K562 (cell line): ENCODE data around the gene CPSF4L. TPM values are rescaled to one million over a fixed set of nuclear protein-coding genes. Genes with fewer than 3 reads are reported as not detected.

ENCODE experiments used
- CBFA2T2 ChIP-seq: fragments of 450-650 bp; conservative IDR thresholded peaks from 2 replicates; pipeline ENCODE4 v1.6.1; 2017; ENCODE audit warnings: mild to moderate bottlenecking
- CREB3 ChIP-seq: fragments of 450-650 bp; conservative IDR thresholded peaks from 2 replicates; pipeline ENCODE4 v1.6.1; 2016; ENCODE audit warnings: missing genetic modification characterization, low read depth, mild to moderate bottlenecking, missing compliant biosample characterization, moderate library complexity
- CXXC5 ChIP-seq: fragments of 250-450 bp; sonication (Bioruptor Pico); IDR thresholded peaks from 2 replicates; pipeline ENCODE4 v1.8.0; 2022; ENCODE audit warnings: inconsistent platforms, mild to moderate bottlenecking, moderate library complexity
- DACH1 ChIP-seq: fragments of 450-650 bp; IDR thresholded peaks from 2 replicates; pipeline ENCODE4 v1.6.1; 2018; ENCODE audit not compliant: partially characterized antibody
- E4F1 ChIP-seq: fragments of 250-450 bp; sonication (Bioruptor Pico); IDR thresholded peaks from 2 replicates; pipeline ENCODE4 v1.5.0; 2021; ENCODE audit warnings: mild to moderate bottlenecking, borderline replicate concordance
- FOXO4 ChIP-seq: fragments of 450-650 bp; formaldehyde crosslinking; IDR thresholded peaks from 2 replicates; pipeline ENCODE4 v1.4.0; 2020; ENCODE audit warnings: mild to moderate bottlenecking, moderate library complexity
- KLF1 ChIP-seq: fragments of 450-650 bp; IDR thresholded peaks from 2 replicates; pipeline ENCODE4 v1.6.1; 2016; ENCODE audit warnings: missing genetic modification characterization, missing compliant biosample characterization
- PATZ1 ChIP-seq: fragments of 250-450 bp; sonication (Bioruptor Pico); IDR thresholded peaks from 2 replicates; pipeline ENCODE4 v1.5.0; 2020; ENCODE audit warnings: mild to moderate bottlenecking, borderline replicate concordance
- PRPF4 ChIP-seq: fragments of 200-400 bp; formaldehyde crosslinking; IDR thresholded peaks from one replicate; pipeline ENCODE4 v1.6.1; 2017; ENCODE audit warnings: low read length, low read depth, mild to moderate bottlenecking; ENCODE audit not compliant: insufficient read depth, poor library complexity, severe bottlenecking
- RAD51 ChIP-seq: fragments of 450-650 bp; IDR thresholded peaks from 2 replicates; pipeline ENCODE4 v1.7.1; 2016; ENCODE audit warnings: low read depth, mild to moderate bottlenecking, borderline replicate concordance
- RCOR1 ChIP-seq, 2 experiments: IDR thresholded peaks; 2 replicates each; pipeline ENCODE4 v1.6.1; 2012; ENCODE audit warnings: low read depth in 2 of 2, low read length in 2 of 2, borderline replicate concordance in 1 of 2, improper control_type of control experiment in 1 of 2
- RFX1 ChIP-seq: fragments of 450-650 bp; IDR thresholded peaks from 2 replicates; pipeline ENCODE4 v1.6.1; 2016; ENCODE audit warnings: mild to moderate bottlenecking, moderate library complexity
- RNF2 ChIP-seq: sonication (generic); IDR thresholded peaks from 2 replicates; pipeline ENCODE4 v1.6.1; 2016
- SIX5 ChIP-seq, 2 experiments: IDR thresholded peaks; 2 replicates each; pipeline ENCODE4 v1.6.1; 2011; ENCODE audit warnings: low read length in 2 of 2, borderline replicate concordance in 1 of 2, low read depth in 1 of 2, mild to moderate bottlenecking in 1 of 2, moderate library complexity in 1 of 2; ENCODE audit not compliant: insufficient read depth in 1 of 2
- SNAPC5 ChIP-seq: fragments of 250-450 bp; sonication (Bioruptor Pico); IDR thresholded peaks from 2 replicates; pipeline ENCODE4 v1.8.0; 2021; ENCODE audit warnings: moderate library complexity, mild to moderate bottlenecking, inconsistent platforms
- ZBED1 ChIP-seq: IDR thresholded peaks from 2 replicates; pipeline ENCODE4 v1.6.1; 2014
- ZBTB17 ChIP-seq: fragments of 450-650 bp; formaldehyde crosslinking; IDR thresholded peaks from 2 replicates; pipeline ENCODE4 v1.4.0; 2020; ENCODE audit warnings: mild to moderate bottlenecking
- ZC3H4 ChIP-seq: sonication (generic); formaldehyde crosslinking; IDR thresholded peaks from 2 replicates; pipeline ENCODE4 v1.9.0; 2021; ENCODE audit warnings: missing genetic modification reagents, borderline replicate concordance
- ZNF12 ChIP-seq: sonication (generic); formaldehyde crosslinking; IDR thresholded peaks from 2 replicates; pipeline ENCODE4 v1.4.0; 2020; ENCODE audit warnings: mild to moderate bottlenecking, missing genetic modification reagents
- ZNF239 ChIP-seq: fragments of 250-450 bp; sonication (Bioruptor Pico); IDR thresholded peaks from 2 replicates; pipeline ENCODE4 v1.4.0; 2020; ENCODE audit warnings: mild to moderate bottlenecking
- ZNF436 ChIP-seq: fragments of 250-450, 450-650 bp; sonication (Bioruptor Pico); formaldehyde crosslinking; IDR thresholded peaks from 2 replicates; pipeline ENCODE4 v1.7.0; 2020; ENCODE audit warnings: mild to moderate bottlenecking
- polyA plus RNA-seq, 8 experiments: library from polyadenylated mRNA; depleted of rRNA in 4 of 8; stranded (reverse) in 5 of 8; unstranded in 3 of 8; fragments of >200 nt; fragmentation: Nextera tagmentation in 2 of 8; fragmentation: Illumina TruSeq in 1 of 8; extraction: Ambion mirVana in 2 of 8; extraction: Trizol in 1 of 8; gene quantifications; 2 replicates each; pipeline versions ENCODE4 v1.2.1 to v1.2.3, GENCODE V29; 2011 to 2014; ENCODE audit warnings: inconsistent platforms in 1 of 8, missing spikeins in 1 of 8
- total RNA-seq, 7 experiments: library from RNA; depleted of rRNA in 6 of 7; stranded (reverse); fragments of >200 nt in 6 of 7; fragmentation: Illumina TruSeq in 2 of 7; extraction: Trizol in 2 of 7; gene quantifications; 2 replicates each; pipeline versions ENCODE4 v1.2.1 to v1.2.3, GENCODE V29; 2011 to 2021; ENCODE audit warnings: low replicate concordance in 1 of 7

Gene CPSF4L
- total and polyA plus RNA-seq, 9 of the 15 experiments (the other 6 are each of a cell fraction or from before 2014, with no cell fraction given): not detected

- no peak for TF ChIP-seq FOXO4 (CRISPR knock-in tag)
- TF ChIP-seq ZNF12 (CRISPR knock-in tag): no peak
- no peak for TF ChIP-seq PATZ1
- TF ChIP-seq ZBTB17: no peak
- no peak for TF ChIP-seq RAD51
- peak; percentile 38 for TF ChIP-seq DACH1
- no peak for TF ChIP-seq ZC3H4 (CRISPR knock-in tag)
- no peak for TF ChIP-seq ZNF239 (CRISPR knock-in tag)
- no peak for TF ChIP-seq PRPF4
- TF ChIP-seq CXXC5: 0 out of 2 replicates have a peak, but pooled peaks have one; percentile 10
- TF ChIP-seq SNAPC5: no peak
- TF ChIP-seq CREB3 (tag): no peak
- TF ChIP-seq KLF1: 0 out of 2 replicates have a peak, but pooled peaks have one; percentile 25
- TF ChIP-seq RNF2: no peak
- no peak for TF ChIP-seq ZBED1
- TF ChIP-seq ZNF436 (CRISPR knock-in tag): no peak
- no peak for TF ChIP-seq CBFA2T2
- TF ChIP-seq RFX1: no peak
- TF ChIP-seq RCOR1 (IDR thresholded peaks at IDR 0.05; ENCODE audit: borderline replicate concordance in 1 of 2, low read depth in 2 of 2, low read length in 2 of 2): peak in 1 of 2 experiments; percentile 70; a peak in 2 of 4 replicates
- no peak for TF ChIP-seq E4F1 (CRISPR knock-in tag)
- no peak for TF ChIP-seq SIX5 (IDR thresholded peaks at IDR 0.05; ENCODE audit: borderline replicate concordance in 1 of 2, insufficient read depth in 1 of 2, low read depth in 1 of 2, low read length in 2 of 2)
These were observed 36.5 kb upstream of the CPSF4L start (continued) for GRCh38 chr17:73297934-73298861.
